ENCODE measurements around the gene MCM7.

MCM7 gene

DNA sequence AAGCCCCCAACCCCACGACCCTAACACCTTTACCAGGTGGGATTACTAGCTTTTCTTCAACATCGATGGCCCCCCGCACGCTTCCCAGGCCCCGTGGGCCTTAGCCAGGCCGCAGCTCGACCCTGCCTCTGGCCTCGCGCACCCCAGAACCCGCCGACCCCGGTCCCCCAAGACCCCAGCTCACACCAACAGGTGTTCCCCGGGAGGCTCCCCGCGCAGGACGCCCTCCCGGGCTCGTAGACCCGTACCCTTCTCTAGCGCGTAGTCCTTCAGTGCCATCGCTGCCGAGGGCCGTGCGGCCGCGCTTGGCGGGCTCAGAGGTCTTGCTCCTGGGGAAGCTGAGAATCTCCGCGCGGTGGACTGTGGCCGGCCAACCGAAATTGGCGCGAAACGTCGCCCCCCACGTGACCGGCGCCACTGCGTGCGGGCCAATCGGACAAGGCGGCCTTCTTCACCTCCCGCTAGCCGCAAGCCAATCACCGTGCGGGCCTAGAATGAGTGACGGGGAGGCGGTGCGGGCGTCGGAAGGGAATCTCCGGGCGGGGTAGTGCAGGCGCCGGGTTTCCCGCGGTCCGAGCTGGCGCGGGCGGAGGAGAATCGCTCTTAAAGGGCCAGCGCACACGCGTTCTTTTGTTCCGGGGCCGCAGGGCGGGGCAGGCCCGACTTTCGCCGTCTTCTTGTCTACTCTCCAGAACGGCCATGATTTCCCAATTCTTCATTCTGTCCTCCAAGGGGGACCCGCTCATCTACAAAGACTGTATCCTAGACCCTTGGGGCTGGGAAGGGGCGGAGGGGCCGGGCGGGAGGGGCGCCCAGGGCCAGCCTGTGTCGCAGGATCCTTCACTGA, at the start of gene MCM7, which contains the start of gene AP4M1:
TSS of gene MCM7 (minus strand) at position 382 of the 847 bp plus-strand sequence. CDS start at position 279, 103 bp downstream.
TSS of gene AP4M1 (plus strand) at position 628 of the 847 bp plus-strand sequence. CDS start at position 700, 72 bp downstream.
- H3K79me2 ChIP-seq (ENCODE audit: insufficient read depth, low read length), result peaks cover 34% of the 10 kb centered on the region
- H3K9me2 ChIP-seq (replicated peaks; ENCODE audit: insufficient read depth, low read length), result no peaks in the 10 kb centered on the region
- H3K36me3 ChIP-seq (ENCODE audit: low read length), result peaks cover 36% of the 10 kb centered on the region
- H4K20me1 ChIP-seq (ENCODE audit: low read depth, low read length), result peaks cover 13% of the 10 kb centered on the region
- TF ChIP-seq, protein P1, sequence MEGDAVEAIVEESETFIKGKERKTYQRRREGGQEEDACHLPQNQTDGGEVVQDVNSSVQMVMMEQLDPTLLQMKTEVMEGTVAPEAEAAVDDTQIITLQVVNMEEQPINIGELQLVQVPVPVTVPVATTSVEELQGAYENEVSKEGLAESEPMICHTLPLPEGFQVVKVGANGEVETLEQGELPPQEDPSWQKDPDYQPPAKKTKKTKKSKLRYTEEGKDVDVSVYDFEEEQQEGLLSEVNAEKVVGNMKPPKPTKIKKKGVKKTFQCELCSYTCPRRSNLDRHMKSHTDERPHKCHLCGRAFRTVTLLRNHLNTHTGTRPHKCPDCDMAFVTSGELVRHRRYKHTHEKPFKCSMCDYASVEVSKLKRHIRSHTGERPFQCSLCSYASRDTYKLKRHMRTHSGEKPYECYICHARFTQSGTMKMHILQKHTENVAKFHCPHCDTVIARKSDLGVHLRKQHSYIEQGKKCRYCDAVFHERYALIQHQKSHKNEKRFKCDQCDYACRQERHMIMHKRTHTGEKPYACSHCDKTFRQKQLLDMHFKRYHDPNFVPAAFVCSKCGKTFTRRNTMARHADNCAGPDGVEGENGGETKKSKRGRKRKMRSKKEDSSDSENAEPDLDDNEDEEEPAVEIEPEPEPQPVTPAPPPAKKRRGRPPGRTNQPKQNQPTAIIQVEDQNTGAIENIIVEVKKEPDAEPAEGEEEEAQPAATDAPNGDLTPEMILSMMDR (IDR thresholded peaks at IDR 0.05; ENCODE audit: insufficient read depth, low read length, poor library complexity, severe bottlenecking), result no peak
- H3K9ac ChIP-seq (ENCODE audit: low read length), result peak within 1 kb of the TSS; percentile 100
- peak within 1 kb of the TSS; percentile 95 for H3K27ac ChIP-seq (ENCODE audit: low read depth, low read length)
- H3K27me3 ChIP-seq (ENCODE audit: low read length), result no peaks in the 10 kb centered on the region
- H3K4me3 ChIP-seq (ENCODE audit: insufficient read depth, low read length, poor library complexity, severe bottlenecking), result peak within 1 kb of the TSS; percentile 94
- H3F3A ChIP-seq (ENCODE audit: insufficient read depth), result peaks cover 24% of the 10 kb centered on the region
- peak within 1 kb of the TSS; percentile 70 for H3K4me2 ChIP-seq (ENCODE audit: low read depth, low read length, poor library complexity, severe bottlenecking)
- H2AFZ ChIP-seq (ENCODE audit: low read depth, low read length, severe bottlenecking), result peak within 1 kb of the TSS; percentile 54
- no peaks in the 10 kb centered on the region for H3K9me3 ChIP-seq (ENCODE audit: insufficient read depth, low read length)

DNA sequence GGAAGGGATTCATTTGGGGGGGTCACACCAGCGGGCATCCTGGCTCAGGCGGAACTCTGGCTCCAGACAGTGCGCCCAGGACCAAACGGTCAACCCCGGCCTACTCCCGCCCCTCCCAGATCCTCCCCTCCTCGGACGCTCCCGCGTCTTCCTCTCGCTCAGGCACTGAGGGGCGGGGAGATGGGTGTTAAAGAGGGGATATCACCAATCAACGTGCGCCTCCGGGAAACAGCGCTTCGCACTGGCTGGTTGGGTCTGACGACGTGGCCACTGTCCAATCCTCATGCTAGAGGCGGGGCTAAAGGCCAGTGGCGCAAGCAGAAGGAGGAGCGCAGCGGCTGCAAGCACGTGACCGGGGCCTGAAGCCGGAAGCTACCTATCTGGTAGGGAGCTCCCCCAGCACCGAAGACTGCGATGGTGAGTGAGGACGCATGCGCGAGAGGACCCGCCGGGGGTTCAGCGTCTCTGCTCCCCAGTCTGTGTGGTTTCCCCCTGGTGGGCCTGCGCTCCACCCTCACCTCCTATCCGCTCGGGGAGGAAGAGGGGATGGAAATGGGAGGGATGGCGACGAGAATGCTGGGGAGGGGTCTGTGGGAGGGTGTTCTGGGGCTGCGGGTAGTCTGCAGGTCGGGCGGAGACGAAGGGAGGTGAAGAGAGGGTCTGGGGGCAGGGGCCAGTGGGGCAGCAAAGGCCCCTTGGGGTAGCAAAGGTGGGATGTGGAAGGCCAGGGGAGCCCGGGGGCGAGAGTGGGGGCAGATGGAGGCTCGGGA, 47.5 kb upstream of the MCM7 start, which contains the start of gene LAMTOR4:
TSS of gene LAMTOR4 (plus strand) at position 360 of the 770 bp plus-strand sequence. CDS start at position 415, 55 bp downstream.
- Histone ChIP-seq H3K27me3 (ENCODE audit: low read length) (no peaks in the 10 kb centered on the region), H3F3A (ENCODE audit: insufficient read depth) (peaks cover 30% of the 10 kb centered on the region), H3K9ac (ENCODE audit: low read length) (peak within 1 kb of the TSS; percentile 95), H4K20me1 (ENCODE audit: low read depth, low read length) (no peaks in the 10 kb centered on the region), H3K9me3 (ENCODE audit: insufficient read depth, low read length) (no peaks in the 10 kb centered on the region), H3K36me3 (ENCODE audit: low read length) (no peaks in the 10 kb centered on the region), H3K4me3 (ENCODE audit: insufficient read depth, low read length, poor library complexity, severe bottlenecking) (peak within 1 kb of the TSS; percentile 84), H3K79me2 (ENCODE audit: insufficient read depth, low read length) (peaks cover 21% of the 10 kb centered on the region), H3K9me2 (replicated peaks; ENCODE audit: insufficient read depth, low read length) (no peaks in the 10 kb centered on the region), H3K4me2 (ENCODE audit: low read depth, low read length, poor library complexity, severe bottlenecking) (peak within 1 kb of the TSS; percentile 86), H2AFZ (ENCODE audit: low read depth, low read length, severe bottlenecking) (peak within 1 kb of the TSS; percentile 72), H3K27ac (ENCODE audit: low read depth, low read length) (peak within 1 kb of the TSS; percentile 78)
- TF ChIP-seq, protein P1 (IDR thresholded peaks at IDR 0.05; ENCODE audit: insufficient read depth, low read length, poor library complexity, severe bottlenecking), result peak; percentile 10
- TF ChIP-seq EZH2phosphoT487 (conservative IDR thresholded peaks at IDR 0.05; ENCODE audit: low read length), result no peak

DNA sequence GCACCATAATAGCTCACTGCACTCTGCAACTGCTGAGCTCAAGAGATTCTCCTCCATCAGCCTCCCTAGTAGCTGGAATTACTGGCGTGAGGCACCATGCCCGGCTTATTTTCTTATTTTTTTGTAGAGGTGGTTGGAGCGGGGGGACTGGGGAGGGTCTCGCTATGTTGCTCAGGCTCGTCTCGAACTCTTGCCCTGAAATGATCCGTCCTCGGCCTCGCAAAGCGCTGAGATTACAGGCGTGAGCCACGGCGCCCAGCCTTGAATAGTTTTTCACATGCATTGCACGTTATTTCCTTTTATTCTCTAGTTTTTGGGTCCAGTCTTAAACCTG, 47.0 kb upstream of the MCM7 start:
- peak overlapping the region; percentile 72 for H2AFZ ChIP-seq (ENCODE audit: low read depth, low read length, severe bottlenecking)
- H3K27ac ChIP-seq (ENCODE audit: low read depth, low read length), result peak overlapping the region; percentile 57

More for the DNA sequence above, 47.0 kb upstream of the MCM7 start:
- Histone ChIP-seq H3K9me2 (replicated peaks; ENCODE audit: insufficient read depth, low read length) (no peaks in the 10 kb centered on the region), H3K79me2 (ENCODE audit: insufficient read depth, low read length) (peaks cover 21% of the 10 kb centered on the region), H3F3A (ENCODE audit: insufficient read depth) (peaks cover 24% of the 10 kb centered on the region), H3K36me3 (ENCODE audit: low read length) (no peaks in the 10 kb centered on the region), H4K20me1 (ENCODE audit: low read depth, low read length) (no peaks in the 10 kb centered on the region), H3K4me2 (ENCODE audit: low read depth, low read length, poor library complexity, severe bottlenecking) (peak overlapping the region; percentile 71), H3K27me3 (ENCODE audit: low read length) (no peaks in the 10 kb centered on the region), H3K9ac (ENCODE audit: low read length) (peak overlapping the region; percentile 61), H3K4me3 (ENCODE audit: insufficient read depth, low read length, poor library complexity, severe bottlenecking) (peak overlapping the region; percentile 50), H3K9me3 (ENCODE audit: insufficient read depth, low read length) (no peaks in the 10 kb centered on the region)
- TF ChIP-seq, protein P1 (IDR thresholded peaks at IDR 0.05; ENCODE audit: insufficient read depth, low read length, poor library complexity, severe bottlenecking), result no peak
- TF ChIP-seq EZH2phosphoT487 (conservative IDR thresholded peaks at IDR 0.05; ENCODE audit: low read length), result no peak

Data from SU-DHL-6 (cell line).